SK-N-SH (cell line): Measurements from ENCODE around the gene MIF4GD. TPM values are rescaled to one million over a fixed set of nuclear protein-coding genes. Genes with fewer than 3 reads are reported as not detected.

Experiments used
- CTCF ChIA-PET: fragments of 300-600, 350-600 bp; formaldehyde crosslinking; extraction: SDS; loops from one replicate; lab custom pipeline; 2021; lab: Yijun Ruan, JAX
- POLR2A ChIA-PET: fragments of 350-600 bp; sonication (Branson Sonifier 250); formaldehyde crosslinking; extraction: SDS; loops from one replicate; lab custom pipeline; 2020; ENCODE audit warnings: antibody characterized with exemption, inconsistent platforms; lab: Yijun Ruan, JAX
- DNase-seq: peaks from one replicate; pipeline ENCODE4 v3.0.0; 2012
- H2AFZ ChIP-seq: fragments of 200-600 bp; sonication (generic); 2 replicates; pipeline ENCODE4 v1.8.1; 2016; ENCODE audit warnings: antibody characterized with exemption, mild to moderate bottlenecking, low read depth
- H3F3A ChIP-seq: fragments of 200-600 bp; sonication (generic); replicated peaks from 2 replicates; pipeline ENCODE3; 2016; ENCODE audit warnings: antibody characterized with exemption, mild to moderate bottlenecking; ENCODE audit not compliant: insufficient read depth
- H3K27ac ChIP-seq, 2 experiments: fragments of 200-500 bp in 1 of 2; fragments of 200-600 bp in 1 of 2; sonication (Bioruptor generic) in 1 of 2; sonication (generic), shearing (Covaris generic) in 1 of 2; 2 replicates each; pipeline versions ENCODE4 v1.5.1 to v1.6.1; 2014 to 2016; ENCODE audit warnings: low read depth in 2 of 2, inconsistent platforms in 1 of 2, low read length in 1 of 2, mild to moderate bottlenecking in 1 of 2, mixed read lengths in 1 of 2
- H3K27me3 ChIP-seq: fragments of 200-600 bp; sonication (generic), shearing (Covaris generic); 2 replicates; pipeline ENCODE4 v1.6.1; 2016; ENCODE audit warnings: mixed run types; ENCODE audit not compliant: insufficient read depth
- H3K36me3 ChIP-seq, 2 experiments: fragments of 200-500 bp in 1 of 2; fragments of 200-600 bp in 1 of 2; sonication (Bioruptor generic) in 1 of 2; sonication (generic) in 1 of 2; replicated peaks in 1 of 2; 2 replicates each; pipeline versions ENCODE3 to v1.5.1; 2014 to 2016; ENCODE audit warnings: low read length in 1 of 2, mild to moderate bottlenecking in 1 of 2; ENCODE audit not compliant: insufficient read depth in 2 of 2, control insufficient read depth in 1 of 2
- H3K4me1 ChIP-seq, 2 experiments: fragments of 200-500 bp in 1 of 2; fragments of 200-600 bp in 1 of 2; sonication (Bioruptor generic) in 1 of 2; sonication (generic), shearing (Covaris generic) in 1 of 2; 2 replicates each; pipeline versions ENCODE4 v1.5.1 to v1.6.1; 2014 to 2016; ENCODE audit warnings: low read depth in 1 of 2, low read length in 1 of 2, mixed run types in 1 of 2; ENCODE audit not compliant: insufficient read depth in 2 of 2, control insufficient read depth in 1 of 2
- H3K4me2 ChIP-seq: fragments of 200-600 bp; sonication (generic), shearing (Covaris generic); 2 replicates; pipeline ENCODE4 v1.6.1; 2017; ENCODE audit warnings: mixed run types
- H3K4me3 ChIP-seq, 2 experiments: fragments of 200-500 bp in 1 of 2; fragments of 200-600 bp in 1 of 2; sonication (Bioruptor generic) in 1 of 2; sonication (generic), shearing (Covaris generic) in 1 of 2; 2 replicates each; pipeline versions ENCODE4 v1.5.1 to v1.8.1; 2014 to 2016; ENCODE audit warnings: low read depth in 2 of 2, inconsistent platforms in 1 of 2, low read length in 1 of 2, mild to moderate bottlenecking in 1 of 2, mixed read lengths in 1 of 2, moderate library complexity in 1 of 2
- H3K79me2 ChIP-seq: fragments of 200-600 bp; sonication (generic); 2 replicates; pipeline ENCODE4 v1.8.1; 2017; ENCODE audit warnings: mild to moderate bottlenecking; ENCODE audit not compliant: insufficient read depth
- H3K9ac ChIP-seq: fragments of 200-600 bp; sonication (generic); 2 replicates; pipeline ENCODE4 v1.6.1; 2017; ENCODE audit warnings: mixed run types
- H3K9me2 ChIP-seq: fragments of 200-600 bp; sonication (generic); 2 replicates; pipeline ENCODE4 v1.6.1; 2017; ENCODE audit warnings: mixed run types
- H3K9me3 ChIP-seq: fragments of 200-600 bp; sonication (generic); 2 replicates; pipeline ENCODE4 v1.6.1; 2017; ENCODE audit warnings: mixed run types, mild to moderate bottlenecking, moderate library complexity
- H4K20me1 ChIP-seq: fragments of 200-600 bp; sonication (generic); 2 replicates; pipeline ENCODE4 v1.6.1; 2017; ENCODE audit warnings: mild to moderate bottlenecking, mixed run types; ENCODE audit not compliant: insufficient read depth
- CHD2 ChIP-seq: fragments of 150-350 bp; IDR thresholded peaks from 2 replicates; pipeline ENCODE4 v1.6.1; 2018; ENCODE audit warnings: low read length; ENCODE audit not compliant: partially characterized antibody
- CTCF ChIP-seq: fragments of 200-600 bp; sonication (generic); IDR thresholded peaks from 2 replicates; pipeline ENCODE4 v1.6.1; 2017; ENCODE audit warnings: antibody characterized with exemption, mild to moderate bottlenecking, moderate library complexity
- ELF1 ChIP-seq: IDR thresholded peaks from 2 replicates; pipeline ENCODE4 v1.4.0; 2012
- EZH2phosphoT487 ChIP-seq: fragments of 200-600 bp; sonication (generic); IDR thresholded peaks from 2 replicates; pipeline ENCODE4 v1.6.1; 2017; ENCODE audit warnings: low read depth, mixed run types, mild to moderate bottlenecking, antibody characterized with exemption, moderate library complexity, borderline replicate concordance
- FOSL2 ChIP-seq: IDR thresholded peaks from 2 replicates; pipeline ENCODE4 v1.4.0; 2012; ENCODE audit warnings: low read depth, mild to moderate bottlenecking, moderate library complexity, borderline replicate concordance
- FOXM1 ChIP-seq: IDR thresholded peaks from 2 replicates; pipeline ENCODE4 v1.4.0; 2012; ENCODE audit warnings: low read depth, mild to moderate bottlenecking
- GABPA ChIP-seq: IDR thresholded peaks from 2 replicates; pipeline ENCODE4 v1.4.0; 2012; ENCODE audit warnings: low read depth, mild to moderate bottlenecking
- JUND ChIP-seq: IDR thresholded peaks from 2 replicates; pipeline ENCODE4 v1.4.0; 2012
- MAX ChIP-seq: IDR thresholded peaks from 2 replicates; pipeline ENCODE4 v1.4.0; 2012; ENCODE audit warnings: low read depth
- MXI1 ChIP-seq: IDR thresholded peaks from 2 replicates; pipeline ENCODE4 v1.6.1; 2012; ENCODE audit warnings: mild to moderate bottlenecking, low read depth, low read length, improper control_type of control experiment
- RAD21 ChIP-seq: IDR thresholded peaks from 2 replicates; pipeline ENCODE4 v1.6.1; 2012; ENCODE audit warnings: mild to moderate bottlenecking, low read length
- REST ChIP-seq: IDR thresholded peaks from 2 replicates; pipeline ENCODE4 v1.6.1; 2012; ENCODE audit warnings: mild to moderate bottlenecking, low read depth, low read length, moderate library complexity
- RFX5 ChIP-seq: IDR thresholded peaks from 2 replicates; pipeline ENCODE4 v1.6.1; 2012; ENCODE audit warnings: mild to moderate bottlenecking, improper control_type of control experiment, low read length
- SMC3 ChIP-seq: IDR thresholded peaks from 2 replicates; pipeline ENCODE4 v1.6.1; 2012; ENCODE audit warnings: low read depth, low read length, improper control_type of control experiment
- TAF1 ChIP-seq: IDR thresholded peaks from 2 replicates; pipeline ENCODE4 v1.6.1; 2012; ENCODE audit warnings: low read depth, mild to moderate bottlenecking, low read length, moderate library complexity, borderline replicate concordance
- TEAD4 ChIP-seq: IDR thresholded peaks from 2 replicates; pipeline ENCODE4 v1.4.0; 2012; ENCODE audit warnings: mild to moderate bottlenecking, borderline replicate concordance; ENCODE audit not compliant: insufficient read depth
- ZBTB33 ChIP-seq: IDR thresholded peaks from 2 replicates; pipeline ENCODE4 v1.4.0; 2012; ENCODE audit warnings: low read depth, borderline replicate concordance
- whole genome bisulfite sequencing: methylation state at CpG from one replicate; pipeline ENCODE4 v1.1.6; 2017; ENCODE audit warnings: low lambda C conversion rate; 5-methylcytosine and 5-hydroxymethylcytosine counted together
- polyA plus RNA-seq, 3 experiments: library from polyadenylated mRNA; depleted of rRNA; stranded (reverse); fragments of >200 nt; gene quantifications; 2 replicates each; pipeline ENCODE4 v1.2.3, GENCODE V29; 2012

The MIF4GD gene
- polyA plus RNA-seq, 1 of the 3 experiments (the other 2 are of a cell fraction): 65.4 TPM

- ChIA-PET POLR2A (interaction anchor here (1.1 to 1.2 kb wide), 3 partner anchors 9 to 125 kb away, joined by 3 to 4 read pairs (median 3); no protein-coding TSS in a partner anchor), CTCF (interaction anchor here (0.6 to 11.7 kb wide), 27 partner anchors 8 to 290 kb away, joined by 3 to 136 read pairs (median 6); partner anchors contain the start of genes GGA3, MIF4GD, MRPS7 and NUP85)
- Histone ChIP-seq H3K36me3 (peaks cover 46 to 97% of the 10 kb centered on the region in 2 experiments), H3K9ac (no peak overlapping the region), H3K79me2 (no peaks in the 10 kb centered on the region), H3K4me3 (no peak overlapping the region), H4K20me1 (peaks cover 3% of the 10 kb centered on the region; the same call in 1 of the 2 replicates), H3K9me2 (no peaks in the 10 kb centered on the region), H3F3A (peaks cover 29% of the 10 kb centered on the region), H2AFZ (no peak overlapping the region), H3K4me2 (no peak overlapping the region), H3K9me3 (no peaks in the 10 kb centered on the region), H3K27ac (no peak overlapping the region), H3K4me1 (no peaks in the 10 kb centered on the region; a peak in 1 of 4 replicates), H3K27me3 (no peaks in the 10 kb centered on the region)
- TF ChIP-seq CTCF (no peak), ELF1 (no peak), MAX (no peak), EZH2phosphoT487 (no peak), TEAD4 (no peak), JUND (no peak), TAF1 (no peak), GABPA (no peak), FOSL2 (no peak), REST (no peak), MXI1 (no peak), RFX5 (no peak), RAD21 (no peak), CHD2 (no peak), ZBTB33 (no peak), SMC3 (no peak), FOXM1 (no peak)
- WGBS: 97% methylated on average over 9 of the region's 12 CpGs
- DNase-seq: no peak
Observed at GRCh38 chr17:75239214-75239613, 31.8 kb downstream of the MIF4GD start.
